Subcutaneous adipose tissue (tissue), 4 donors: ENCODE measurements around the gene XRN1. TPM values are rescaled to one million over a fixed set of nuclear protein-coding genes. Genes with fewer than 3 reads are reported as not detected.

Source experiments
- CTCF ChIP-seq: fragments of 450-650 bp; IDR thresholded peaks from one replicate; pipeline ENCODE4 v1.5.1; 2016; ENCODE audit warnings: low read depth, mild to moderate bottlenecking, control low read depth, antibody characterized with exemption, moderate library complexity
- total RNA-seq, 4 donors: library from RNA; depleted of rRNA; stranded (reverse); fragments of >200 nt; gene quantifications; one replicate each; pipeline ENCODE4 v1.1.0, GENCODE V29; 2016

The XRN1 gene
- total RNA-seq, 4 donors from 2014 or later: 49.6 to 83.3 (median 58.9) TPM

- TF ChIP-seq CTCF: no peak
Measured at GRCh38 chr3:142433110-142433509, 14.7 kb downstream of the XRN1 start.

- no peak for TF ChIP-seq CTCF
Measured at GRCh38 chr3:142429582-142429981, 18.3 kb downstream of the XRN1 start.

GRCh38 chr3:142424754-142425153 is 23.1 kb downstream of the XRN1 start:
- no peak for TF ChIP-seq CTCF

GRCh38 chr3:142418926-142419592 is 28.8 kb downstream of the XRN1 start:
- TF ChIP-seq CTCF: no peak

- TF ChIP-seq CTCF: no peak
Measured at GRCh38 chr3:142417302-142417701, 30.5 kb downstream of the XRN1 start.

GRCh38 chr3:142394921-142395622 is 52.8 kb downstream of the XRN1 start:
- no peak for TF ChIP-seq CTCF

GRCh38 chr3:142385078-142385477 is 62.8 kb downstream of the XRN1 start:
- no peak for TF ChIP-seq CTCF
